Mononuclear cell (primary cell): Measurements from ENCODE around the gene FDX1. TPM values are rescaled to one million over a fixed set of nuclear protein-coding genes. Genes with fewer than 3 reads are reported as not detected.

Source experiments
- H3K27me3 ChIP-seq: 2 replicates; pipeline ENCODE4 v1.6.0; 2011; ENCODE audit warnings: low read length, control low read depth; ENCODE audit not compliant: insufficient read depth
- H3K4me1 ChIP-seq: 2 replicates; pipeline ENCODE4 v1.5.1; 2011; ENCODE audit warnings: mild to moderate bottlenecking, low read length, control low read depth; ENCODE audit not compliant: insufficient read depth
- H3K4me3 ChIP-seq: 2 replicates; pipeline ENCODE4 v1.5.1; 2011; ENCODE audit warnings: mild to moderate bottlenecking, low read length, moderate library complexity
- H3K9me3 ChIP-seq: 2 replicates; pipeline ENCODE4 v1.5.1; 2011; ENCODE audit warnings: low read depth, mild to moderate bottlenecking, control low read depth, low read length
- total RNA-seq: library from RNA; depleted of rRNA; stranded (reverse); fragments of >200 nt; gene quantifications from one replicate; pipeline ENCODE4 v1.2.3, GENCODE V29; 2012

FDX1 gene
- total RNA-seq, 1 donor, result 13.7 TPM

- Histone ChIP-seq H3K9me3 (no peaks in the 10 kb centered on the region), H3K4me1 (peaks cover 17% of the 10 kb centered on the region), H3K27me3 (no peaks in the 10 kb centered on the region), H3K4me3 (no peak overlapping the region)
Observed at GRCh38 chr11:110501428-110501827, 71.7 kb downstream of the FDX1 start.

- H3K4me3 ChIP-seq, result no peak overlapping the region
- no peaks in the 10 kb centered on the region for H3K27me3 ChIP-seq
- H3K9me3 ChIP-seq, result no peaks in the 10 kb centered on the region
- H3K4me1 ChIP-seq, result no peaks in the 10 kb centered on the region
Observed at GRCh38 chr11:110505528-110506284, 76.0 kb downstream of the FDX1 start.

GRCh38 chr11:110507328-110507727, 77.6 kb downstream of the FDX1 start:
- H3K27me3 ChIP-seq, result no peaks in the 10 kb centered on the region
- H3K4me3 ChIP-seq, result no peak overlapping the region
- no peaks in the 10 kb centered on the region for H3K4me1 ChIP-seq
- H3K9me3 ChIP-seq, result no peaks in the 10 kb centered on the region

GRCh38 chr11:110508786-110509185, 79.0 kb downstream of the FDX1 start:
- H3K4me3 ChIP-seq, result no peak overlapping the region
- H3K27me3 ChIP-seq, result no peaks in the 10 kb centered on the region
- H3K9me3 ChIP-seq, result no peaks in the 10 kb centered on the region
- H3K4me1 ChIP-seq, result no peaks in the 10 kb centered on the region

- Histone ChIP-seq H3K27me3 (no peaks in the 10 kb centered on the region), H3K4me3 (no peak overlapping the region), H3K9me3 (no peaks in the 10 kb centered on the region), H3K4me1 (no peaks in the 10 kb centered on the region)
Observed at GRCh38 chr11:110509472-110509871, 79.7 kb downstream of the FDX1 start.

- H3K27me3 ChIP-seq, result no peaks in the 10 kb centered on the region
- H3K9me3 ChIP-seq, result no peaks in the 10 kb centered on the region
- no peaks in the 10 kb centered on the region for H3K4me1 ChIP-seq
- no peak overlapping the region for H3K4me3 ChIP-seq
Observed at GRCh38 chr11:110512026-110512425, 82.3 kb downstream of the FDX1 start.

- no peak overlapping the region for H3K4me3 ChIP-seq
Observed at GRCh38 chr11:110513259-110513801, 83.6 kb downstream of the FDX1 start.

GRCh38 chr11:110513846-110514437, 84.2 kb downstream of the FDX1 start:
- Histone ChIP-seq H3K4me1 (no peaks in the 10 kb centered on the region), H3K27me3 (no peaks in the 10 kb centered on the region), H3K9me3 (no peaks in the 10 kb centered on the region), H3K4me3 (no peak overlapping the region)

More at GRCh38 chr11:110513259-110513801, 83.6 kb downstream of the FDX1 start:
- Histone ChIP-seq H3K4me1 (no peaks in the 10 kb centered on the region), H3K9me3 (no peaks in the 10 kb centered on the region), H3K27me3 (no peaks in the 10 kb centered on the region)

Other genes starting within 250 kb of the FDX1 start
- 16.8 TPM for gene RDX, start 133.3 kb upstream of the FDX1 start, total RNA-seq